Measurements from ENCODE around the gene OPCML. TPM values are rescaled to one million over a fixed set of nuclear protein-coding genes. Genes with fewer than 3 reads are reported as not detected.

OPCML gene
- total and polyA plus RNA-seq, 2 experiments from 2014 or later = 0.21 to 0.51 TPM

DNA sequence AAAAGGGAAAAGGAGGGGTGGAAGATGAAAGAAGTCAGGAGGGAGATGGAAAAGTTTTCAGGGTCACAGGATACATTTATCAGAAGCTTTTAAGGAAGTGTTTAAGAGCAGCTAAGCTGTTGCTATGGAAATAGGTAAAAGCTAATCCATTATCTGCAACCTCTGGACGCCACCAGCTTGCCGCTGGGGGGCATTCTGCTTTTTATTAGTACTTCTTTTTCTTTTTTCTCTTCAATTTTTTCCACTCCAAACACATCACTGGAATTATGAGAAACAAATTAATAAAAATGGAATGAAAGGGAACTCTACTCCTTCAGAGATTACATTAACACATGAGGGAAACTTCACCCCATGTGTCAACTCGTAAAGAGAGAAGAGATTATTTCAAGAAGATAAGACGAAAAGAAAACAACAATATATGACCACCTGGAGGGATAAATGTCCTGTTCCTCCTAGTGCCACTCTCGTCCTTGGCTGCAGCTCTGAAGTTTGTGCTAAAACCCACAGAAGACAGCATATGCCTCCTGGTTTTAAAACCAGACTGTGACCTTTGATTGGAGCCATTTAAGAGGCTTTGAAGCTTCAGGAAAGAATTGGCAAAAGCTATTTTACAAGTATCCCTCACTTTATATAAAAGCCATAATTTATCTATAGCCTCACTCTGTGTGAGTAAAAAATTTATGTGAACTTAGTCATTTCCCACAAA is 972.8 kb downstream of the OPCML start:
- TF ChIP-seq, protein P1, sequence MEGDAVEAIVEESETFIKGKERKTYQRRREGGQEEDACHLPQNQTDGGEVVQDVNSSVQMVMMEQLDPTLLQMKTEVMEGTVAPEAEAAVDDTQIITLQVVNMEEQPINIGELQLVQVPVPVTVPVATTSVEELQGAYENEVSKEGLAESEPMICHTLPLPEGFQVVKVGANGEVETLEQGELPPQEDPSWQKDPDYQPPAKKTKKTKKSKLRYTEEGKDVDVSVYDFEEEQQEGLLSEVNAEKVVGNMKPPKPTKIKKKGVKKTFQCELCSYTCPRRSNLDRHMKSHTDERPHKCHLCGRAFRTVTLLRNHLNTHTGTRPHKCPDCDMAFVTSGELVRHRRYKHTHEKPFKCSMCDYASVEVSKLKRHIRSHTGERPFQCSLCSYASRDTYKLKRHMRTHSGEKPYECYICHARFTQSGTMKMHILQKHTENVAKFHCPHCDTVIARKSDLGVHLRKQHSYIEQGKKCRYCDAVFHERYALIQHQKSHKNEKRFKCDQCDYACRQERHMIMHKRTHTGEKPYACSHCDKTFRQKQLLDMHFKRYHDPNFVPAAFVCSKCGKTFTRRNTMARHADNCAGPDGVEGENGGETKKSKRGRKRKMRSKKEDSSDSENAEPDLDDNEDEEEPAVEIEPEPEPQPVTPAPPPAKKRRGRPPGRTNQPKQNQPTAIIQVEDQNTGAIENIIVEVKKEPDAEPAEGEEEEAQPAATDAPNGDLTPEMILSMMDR (IDR thresholded peaks at IDR 0.05; ENCODE audit: low read depth, low read length) = peak; percentile 21
- Histone ChIP-seq H3K36me3 (no peaks in the 10 kb centered on the region), H3K27ac (no peak overlapping the region), H3K9me3 (ENCODE audit: low read depth) (no peaks in the 10 kb centered on the region), H3K4me1 (ENCODE audit: low read depth) (no peaks in the 10 kb centered on the region), H3K27me3 (no peaks in the 10 kb centered on the region), H3K4me3 (no peak overlapping the region)
- DNase-seq (ENCODE audit: low read depth in 1 of 2, low spot score in 1 of 2) = no peak

DNA sequence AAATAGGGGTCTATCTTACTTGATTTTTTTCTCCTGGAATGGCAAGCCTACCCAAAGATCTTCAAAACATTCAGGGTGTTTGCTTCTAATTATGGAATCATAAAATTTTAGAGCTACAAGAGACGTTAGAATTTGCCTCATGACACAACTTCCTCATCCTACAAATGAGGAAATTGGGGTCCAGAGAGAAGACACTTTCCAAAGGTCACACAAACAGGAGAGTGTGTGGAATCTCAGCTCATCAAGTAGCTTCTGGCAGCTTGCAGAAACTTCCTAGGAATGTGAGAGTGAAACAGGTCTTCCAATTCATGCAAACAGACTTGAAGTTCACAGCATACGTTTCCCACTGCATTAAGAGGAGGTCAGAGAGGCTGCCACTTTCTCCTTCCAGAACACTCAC is 976.0 kb downstream of the OPCML start:
- no peaks in the 10 kb centered on the region for H3K27me3 ChIP-seq

DNA sequence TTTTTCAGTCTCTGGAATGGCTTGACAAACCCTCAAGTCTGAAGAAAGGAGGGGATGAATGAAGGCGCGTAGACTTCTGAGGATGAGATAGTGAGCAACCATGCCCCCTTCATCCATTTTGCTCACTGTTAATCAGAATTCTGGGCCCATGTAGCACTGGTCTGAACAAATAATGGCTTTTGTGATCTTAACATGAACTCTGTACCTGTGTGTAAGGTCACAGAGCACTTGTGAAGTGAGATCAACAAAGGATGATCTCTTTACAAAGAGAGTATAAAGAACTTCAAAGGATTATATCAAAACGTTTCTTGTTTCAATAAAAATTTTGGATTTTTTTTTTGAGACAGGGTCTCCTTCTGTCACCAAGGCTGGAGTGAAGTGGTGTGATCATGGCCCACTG is 976.7 kb downstream of the OPCML start:
- Histone ChIP-seq H3K27ac (no peak overlapping the region), H3K36me3 (no peaks in the 10 kb centered on the region), H3K4me3 (no peak overlapping the region), H3K27me3 (no peaks in the 10 kb centered on the region), H3K4me1 (ENCODE audit: low read depth) (no peaks in the 10 kb centered on the region), H3K9me3 (ENCODE audit: low read depth) (no peaks in the 10 kb centered on the region)
- TF ChIP-seq, protein P1 (IDR thresholded peaks at IDR 0.05; ENCODE audit: low read depth, low read length) = no peak
- DNase-seq (ENCODE audit: low read depth in 1 of 2, low spot score in 1 of 2) = no peak

More for the DNA sequence above, 976.0 kb downstream of the OPCML start:
- H3K4me3 ChIP-seq = no peak overlapping the region
- no peaks in the 10 kb centered on the region for H3K4me1 ChIP-seq (ENCODE audit: low read depth)
- TF ChIP-seq, protein P1 (IDR thresholded peaks at IDR 0.05; ENCODE audit: low read depth, low read length) = no peak
- H3K36me3 ChIP-seq = no peaks in the 10 kb centered on the region
- DNase-seq (ENCODE audit: low read depth in 1 of 2, low spot score in 1 of 2) = no peak
- H3K9me3 ChIP-seq (ENCODE audit: low read depth) = no peaks in the 10 kb centered on the region
- no peak overlapping the region for H3K27ac ChIP-seq

- TF ChIP-seq, protein P1 (IDR thresholded peaks at IDR 0.05; ENCODE audit: low read depth, low read length) = no peak
- no peaks in the 10 kb centered on the region for H3K9me3 ChIP-seq (ENCODE audit: low read depth)
These were observed 981.3 kb downstream of the OPCML start for GRCh38 chr11:132551016-132551415.

GRCh38 chr11:132549561-132549960 is 982.7 kb downstream of the OPCML start:
- TF ChIP-seq, protein P1 (IDR thresholded peaks at IDR 0.05; ENCODE audit: low read depth, low read length) = no peak
- H3K4me1 ChIP-seq (ENCODE audit: low read depth) = no peaks in the 10 kb centered on the region
- H3K27ac ChIP-seq = no peak overlapping the region
- H3K4me3 ChIP-seq = no peak overlapping the region
- H3K27me3 ChIP-seq = no peaks in the 10 kb centered on the region
- no peaks in the 10 kb centered on the region for H3K36me3 ChIP-seq
- no peaks in the 10 kb centered on the region for H3K9me3 ChIP-seq (ENCODE audit: low read depth)
- DNase-seq (ENCODE audit: low read depth in 1 of 2, low spot score in 1 of 2) = no peak

More at GRCh38 chr11:132551016-132551415, 981.3 kb downstream of the OPCML start:
- H3K27ac ChIP-seq = no peak overlapping the region
- H3K4me3 ChIP-seq = no peak overlapping the region
- H3K27me3 ChIP-seq = no peaks in the 10 kb centered on the region
- DNase-seq (ENCODE audit: low read depth in 1 of 2, low spot score in 1 of 2) = no peak
- H3K36me3 ChIP-seq = no peaks in the 10 kb centered on the region
- H3K4me1 ChIP-seq (ENCODE audit: low read depth) = no peaks in the 10 kb centered on the region

Data from cardiac muscle cell (in vitro differentiated cells and primary cell).